ENCODE data around the gene TTLL11.

The TTLL11 gene

GRCh38 chr9:122088880-122089706, 4.0 kb downstream of the TTLL11 start:
- Histone ChIP-seq H3K27ac (ENCODE audit: poor library complexity, severe bottlenecking) (no peak overlapping the region), H3K4me1 (ENCODE audit: insufficient read depth, poor library complexity, severe bottlenecking) (no peaks in the 10 kb centered on the region), H3K36me3 (ENCODE audit: low read depth) (no peaks in the 10 kb centered on the region), H3K4me3 (ENCODE audit: severe bottlenecking) (no peak overlapping the region), H3K9me3 (ENCODE audit: severe bottlenecking) (no peaks in the 10 kb centered on the region), H3K27me3 (ENCODE audit: insufficient read depth, poor library complexity, severe bottlenecking) (no peaks in the 10 kb centered on the region)
- ATAC-seq (ENCODE audit: low read depth) (no peak), DNase-seq (ENCODE audit: low spot score) (no peak)
- TF ChIP-seq CTCF (IDR thresholded peaks at IDR 0.05; ENCODE audit: poor library complexity, severe bottlenecking) = no peak

- TF ChIP-seq CTCF (IDR thresholded peaks at IDR 0.05; ENCODE audit: poor library complexity, severe bottlenecking) = no peak
- DNase-seq (ENCODE audit: low spot score) = no peak
- H3K4me1 ChIP-seq (ENCODE audit: insufficient read depth, poor library complexity, severe bottlenecking) = no peaks in the 10 kb centered on the region
- H3K4me3 ChIP-seq (ENCODE audit: severe bottlenecking) = no peak overlapping the region
- H3K27ac ChIP-seq (ENCODE audit: poor library complexity, severe bottlenecking) = no peak overlapping the region
- H3K36me3 ChIP-seq (ENCODE audit: low read depth) = no peaks in the 10 kb centered on the region
- H3K9me3 ChIP-seq (ENCODE audit: severe bottlenecking) = no peaks in the 10 kb centered on the region
- no peak for ATAC-seq (ENCODE audit: low read depth)
- H3K27me3 ChIP-seq (ENCODE audit: insufficient read depth, poor library complexity, severe bottlenecking) = no peaks in the 10 kb centered on the region
Observed at GRCh38 chr9:122087406-122088200, 5.5 kb downstream of the TTLL11 start.

GRCh38 chr9:122086873-122087272, 6.2 kb downstream of the TTLL11 start:
- H3K4me1 ChIP-seq (ENCODE audit: insufficient read depth, poor library complexity, severe bottlenecking) = no peaks in the 10 kb centered on the region
- no peak for DNase-seq (ENCODE audit: low spot score)
- H3K27me3 ChIP-seq (ENCODE audit: insufficient read depth, poor library complexity, severe bottlenecking) = no peaks in the 10 kb centered on the region
- no peak overlapping the region for H3K4me3 ChIP-seq (ENCODE audit: severe bottlenecking)
- no peak for TF ChIP-seq CTCF (IDR thresholded peaks at IDR 0.05; ENCODE audit: poor library complexity, severe bottlenecking)
- H3K9me3 ChIP-seq (ENCODE audit: severe bottlenecking) = no peaks in the 10 kb centered on the region
- H3K27ac ChIP-seq (ENCODE audit: poor library complexity, severe bottlenecking) = no peak overlapping the region
- no peak for ATAC-seq (ENCODE audit: low read depth)
- H3K36me3 ChIP-seq (ENCODE audit: low read depth) = no peaks in the 10 kb centered on the region

- no peak overlapping the region for H3K27ac ChIP-seq (ENCODE audit: poor library complexity, severe bottlenecking)
Observed at GRCh38 chr9:122085260-122085659, 7.8 kb downstream of the TTLL11 start.

More at GRCh38 chr9:122085260-122085659, 7.8 kb downstream of the TTLL11 start:
- no peaks in the 10 kb centered on the region for H3K4me1 ChIP-seq (ENCODE audit: insufficient read depth, poor library complexity, severe bottlenecking)
- H3K27me3 ChIP-seq (ENCODE audit: insufficient read depth, poor library complexity, severe bottlenecking) = no peaks in the 10 kb centered on the region
- H3K4me3 ChIP-seq (ENCODE audit: severe bottlenecking) = no peak overlapping the region
- no peak for DNase-seq (ENCODE audit: low spot score)
- ATAC-seq (ENCODE audit: low read depth) = no peak
- no peaks in the 10 kb centered on the region for H3K9me3 ChIP-seq (ENCODE audit: severe bottlenecking)
- H3K36me3 ChIP-seq (ENCODE audit: low read depth) = no peaks in the 10 kb centered on the region
- TF ChIP-seq CTCF (IDR thresholded peaks at IDR 0.05; ENCODE audit: poor library complexity, severe bottlenecking) = no peak

Data from RWPE2 (cell line).